ENCODE data around the gene APH1B.
"Not testable (repeated sequence)": the region's sequence is repeated elsewhere in the genome, so short reads cannot be mapped to it uniquely, and the experiment has no call there.

APH1B gene

GRCh38 chr15:63338170-63338569, 60.8 kb downstream of the APH1B start:
- TF ChIP-seq, protein P1, sequence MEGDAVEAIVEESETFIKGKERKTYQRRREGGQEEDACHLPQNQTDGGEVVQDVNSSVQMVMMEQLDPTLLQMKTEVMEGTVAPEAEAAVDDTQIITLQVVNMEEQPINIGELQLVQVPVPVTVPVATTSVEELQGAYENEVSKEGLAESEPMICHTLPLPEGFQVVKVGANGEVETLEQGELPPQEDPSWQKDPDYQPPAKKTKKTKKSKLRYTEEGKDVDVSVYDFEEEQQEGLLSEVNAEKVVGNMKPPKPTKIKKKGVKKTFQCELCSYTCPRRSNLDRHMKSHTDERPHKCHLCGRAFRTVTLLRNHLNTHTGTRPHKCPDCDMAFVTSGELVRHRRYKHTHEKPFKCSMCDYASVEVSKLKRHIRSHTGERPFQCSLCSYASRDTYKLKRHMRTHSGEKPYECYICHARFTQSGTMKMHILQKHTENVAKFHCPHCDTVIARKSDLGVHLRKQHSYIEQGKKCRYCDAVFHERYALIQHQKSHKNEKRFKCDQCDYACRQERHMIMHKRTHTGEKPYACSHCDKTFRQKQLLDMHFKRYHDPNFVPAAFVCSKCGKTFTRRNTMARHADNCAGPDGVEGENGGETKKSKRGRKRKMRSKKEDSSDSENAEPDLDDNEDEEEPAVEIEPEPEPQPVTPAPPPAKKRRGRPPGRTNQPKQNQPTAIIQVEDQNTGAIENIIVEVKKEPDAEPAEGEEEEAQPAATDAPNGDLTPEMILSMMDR (IDR thresholded peaks at IDR 0.05; ENCODE audit: low read depth, low read length, missing control alignments), result no peak
- no peak for DNase-seq (ENCODE audit: extremely low read depth, low read depth)

GRCh38 chr15:63339006-63339766, 61.8 kb downstream of the APH1B start:
- TF ChIP-seq, protein P1 (IDR thresholded peaks at IDR 0.05; ENCODE audit: low read depth, low read length, missing control alignments), result no peak
- H3K4me3 ChIP-seq (replicated peaks; ENCODE audit: low read depth, low read length), result no peak overlapping the region
- DNase-seq (ENCODE audit: extremely low read depth, low read depth), result no peak

More at GRCh38 chr15:63338170-63338569, 60.8 kb downstream of the APH1B start:
- H3K4me3 ChIP-seq (replicated peaks; ENCODE audit: low read depth, low read length), result no peak overlapping the region

- no peak for DNase-seq (ENCODE audit: extremely low read depth, low read depth)
- H3K4me3 ChIP-seq (replicated peaks; ENCODE audit: low read depth, low read length), result no peak overlapping the region
- TF ChIP-seq, protein P1 (IDR thresholded peaks at IDR 0.05; ENCODE audit: low read depth, low read length, missing control alignments), result no peak
Observed at GRCh38 chr15:63339836-63340235, 62.4 kb downstream of the APH1B start.

- DNase-seq (ENCODE audit: extremely low read depth, low read depth), result no peak
- TF ChIP-seq, protein P1 (IDR thresholded peaks at IDR 0.05; ENCODE audit: low read depth, low read length, missing control alignments), result no peak
- no peak overlapping the region for H3K4me3 ChIP-seq (replicated peaks; ENCODE audit: low read depth, low read length)
Observed at GRCh38 chr15:63340353-63340752, 62.9 kb downstream of the APH1B start.

DNA sequence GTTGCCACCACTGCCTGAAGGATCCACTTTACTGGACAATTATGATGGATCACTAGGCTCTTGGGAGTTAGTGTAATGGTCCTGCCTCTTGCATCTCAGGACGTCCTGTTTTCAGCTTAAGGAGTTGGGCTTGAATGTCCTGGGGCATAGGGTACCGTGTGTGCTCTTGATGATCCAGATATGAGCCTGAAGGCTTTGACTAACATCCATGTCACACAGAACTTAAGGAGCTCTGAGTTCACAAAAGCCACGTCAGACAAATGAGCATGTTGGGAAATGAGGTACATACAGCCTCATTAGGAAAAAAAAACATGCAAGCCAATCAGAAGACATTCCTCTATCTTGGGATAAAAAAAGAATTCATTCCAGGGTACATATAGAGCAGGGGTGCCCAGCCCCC, 63.5 kb downstream of the APH1B start:
- H3K4me3 ChIP-seq (replicated peaks; ENCODE audit: low read depth, low read length), result no peak overlapping the region
- DNase-seq (ENCODE audit: extremely low read depth, low read depth), result no peak
- TF ChIP-seq, protein P1 (IDR thresholded peaks at IDR 0.05; ENCODE audit: low read depth, low read length, missing control alignments), result no peak

DNA sequence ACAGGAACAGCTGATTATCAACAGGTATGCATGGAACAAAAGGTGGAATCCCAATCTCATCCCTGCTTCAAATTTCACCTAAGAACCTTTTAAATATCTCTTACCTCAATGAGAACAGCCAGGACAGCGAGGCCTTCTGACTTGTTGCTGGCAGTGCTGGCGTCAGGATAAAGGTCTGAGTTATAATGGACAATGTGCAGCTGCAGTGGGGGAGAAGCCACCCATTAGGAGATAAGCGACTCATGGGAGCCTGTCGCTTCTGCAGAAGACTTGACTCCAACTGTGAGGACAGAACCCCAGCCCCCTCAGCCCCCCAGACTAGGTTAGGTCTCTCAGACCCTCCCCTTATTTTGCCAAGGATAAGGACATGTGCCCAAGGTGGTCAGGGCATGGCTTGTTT, 64.5 kb downstream of the APH1B start:
- no peak for DNase-seq (ENCODE audit: extremely low read depth, low read depth)
- H3K4me3 ChIP-seq (replicated peaks; ENCODE audit: low read depth, low read length), result no peak overlapping the region
- TF ChIP-seq, protein P1 (IDR thresholded peaks at IDR 0.05; ENCODE audit: low read depth, low read length, missing control alignments), result no peak

DNA sequence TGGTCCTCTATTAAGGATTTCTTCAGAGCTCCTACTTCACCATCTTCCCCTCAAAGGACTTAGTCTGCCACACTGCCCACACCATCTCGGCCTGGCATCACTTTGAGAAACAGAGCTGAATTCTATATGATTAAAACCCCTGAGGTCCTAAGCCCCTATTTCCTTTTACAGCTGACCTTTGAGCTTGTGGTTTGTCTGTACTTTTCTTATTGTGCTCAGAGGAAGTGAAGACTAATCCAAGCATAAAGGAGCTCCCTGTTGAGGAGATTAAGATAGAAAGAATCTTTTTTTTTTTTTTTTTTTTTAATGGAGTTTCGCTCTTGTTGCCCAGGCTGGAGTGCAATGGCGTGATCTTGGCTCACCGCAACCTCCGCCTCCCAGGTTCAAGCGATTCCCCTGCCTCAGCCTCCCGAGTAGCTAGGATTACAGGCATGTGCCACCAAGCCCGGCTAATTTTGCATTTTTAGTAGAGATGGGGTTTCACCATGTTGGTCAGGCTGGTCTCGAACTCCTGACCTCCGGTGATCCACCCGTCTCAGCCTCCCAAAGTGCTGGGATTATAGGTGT, 65.7 kb downstream of the APH1B start:
- DNase-seq (ENCODE audit: extremely low read depth, low read depth); H3K4me3 ChIP-seq (replicated peaks; ENCODE audit: low read depth, low read length): not testable (repeated sequence)
